Smooth muscle cell of the brain vasculature (primary cell): ENCODE measurements around the gene SUSD6.
"Not testable (repeated sequence)": the region's sequence is repeated elsewhere in the genome, so short reads cannot be mapped to it uniquely, and the experiment has no call there.

Experiments used
- DNase-seq: peaks from one replicate; pipeline ENCODE4 v3.0.0-alpha.2; 2012; ENCODE audit warnings: low read depth, low spot score

The SUSD6 gene

DNA sequence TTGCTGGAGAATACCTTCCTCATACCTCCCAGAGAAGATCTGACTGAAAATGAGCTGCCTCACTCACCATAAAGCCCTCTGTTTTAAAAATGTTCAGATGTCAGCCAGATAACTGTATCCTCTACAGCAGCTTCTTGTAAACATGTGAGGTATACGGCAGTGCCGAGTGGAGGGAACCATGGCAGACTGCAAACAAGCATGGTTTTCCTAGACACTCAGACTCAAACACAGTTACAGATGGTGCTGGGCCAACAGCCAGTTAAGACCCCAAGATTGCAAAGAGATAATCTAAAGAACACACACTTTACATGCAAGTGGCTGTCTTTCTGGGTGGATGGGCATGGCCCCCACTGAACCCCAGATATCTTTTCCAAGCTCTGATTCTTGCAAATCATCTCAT lies 20.1 kb upstream of the SUSD6 start:
- DNase-seq: no peak

DNA sequence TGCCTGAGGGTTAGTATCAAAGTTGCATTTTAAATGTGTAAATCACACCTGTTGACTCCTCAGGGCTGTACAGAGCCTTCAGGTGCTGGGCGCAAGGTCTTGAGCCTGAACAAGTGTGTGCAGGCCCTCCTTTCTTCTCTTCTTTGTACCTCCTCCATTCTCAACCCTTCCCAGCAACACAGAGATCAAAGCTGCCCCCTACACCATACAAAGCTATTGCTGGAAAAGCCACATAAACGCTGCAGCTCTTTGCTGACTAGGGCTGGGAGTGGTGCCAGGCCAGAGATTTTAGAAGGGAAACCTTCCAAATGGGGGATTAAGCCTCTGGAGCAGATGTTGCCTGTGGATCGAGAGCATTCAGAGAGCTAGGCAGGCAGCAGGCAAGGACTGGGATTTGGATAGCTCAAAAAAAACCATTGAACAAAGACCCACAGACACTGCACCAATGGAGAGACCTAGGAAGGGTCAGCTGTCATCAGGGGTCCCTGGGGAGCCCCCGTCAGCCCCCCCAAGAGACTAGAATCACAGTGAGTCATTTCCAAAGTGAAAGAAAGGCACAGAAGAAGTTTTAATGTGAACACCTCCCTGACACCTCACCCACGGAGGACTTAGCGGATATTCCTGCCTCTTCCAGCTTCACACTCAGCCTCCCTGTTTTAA lies 18.2 kb upstream of the SUSD6 start:
- no peak for DNase-seq

DNA sequence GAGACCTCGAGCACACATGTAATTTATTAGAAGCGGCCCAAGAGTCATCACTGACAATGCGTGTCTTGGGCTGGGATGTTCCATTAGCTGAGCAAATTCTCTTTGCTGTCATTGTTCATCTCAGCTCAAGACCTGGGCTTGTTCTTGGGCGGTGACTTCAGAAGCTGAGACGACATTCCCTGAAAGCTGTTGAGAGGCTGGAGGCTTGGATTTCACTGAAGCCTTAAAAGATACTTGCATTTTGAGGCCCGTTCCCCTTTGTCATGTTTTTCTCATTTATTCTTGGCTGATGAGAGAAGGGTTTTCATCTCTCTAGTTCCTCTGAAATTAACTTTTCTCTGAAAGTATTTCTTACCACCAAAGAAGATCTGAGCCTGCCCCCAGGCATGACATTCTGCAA lies 16.6 kb upstream of the SUSD6 start:
- DNase-seq: no peak

DNA sequence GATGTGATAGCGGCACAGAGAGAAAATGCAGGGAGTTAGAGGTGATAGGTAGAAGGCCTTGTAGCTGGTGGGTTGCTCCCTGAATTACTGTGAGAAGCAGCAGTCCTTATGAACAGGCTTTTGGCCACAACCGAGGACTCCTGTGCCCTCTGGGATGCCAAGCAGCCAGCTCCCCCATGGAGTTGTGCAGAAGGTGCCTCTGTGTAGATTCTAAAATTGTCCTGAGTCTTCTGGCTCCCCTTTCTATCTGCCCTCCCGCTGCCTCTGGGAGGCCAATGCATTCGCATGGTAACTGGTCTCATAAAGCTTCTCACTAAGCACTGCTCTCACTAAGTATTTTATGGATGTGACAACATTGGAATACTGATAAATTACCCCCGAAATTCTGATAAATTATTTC lies 16.1 kb upstream of the SUSD6 start:
- no peak for DNase-seq

DNA sequence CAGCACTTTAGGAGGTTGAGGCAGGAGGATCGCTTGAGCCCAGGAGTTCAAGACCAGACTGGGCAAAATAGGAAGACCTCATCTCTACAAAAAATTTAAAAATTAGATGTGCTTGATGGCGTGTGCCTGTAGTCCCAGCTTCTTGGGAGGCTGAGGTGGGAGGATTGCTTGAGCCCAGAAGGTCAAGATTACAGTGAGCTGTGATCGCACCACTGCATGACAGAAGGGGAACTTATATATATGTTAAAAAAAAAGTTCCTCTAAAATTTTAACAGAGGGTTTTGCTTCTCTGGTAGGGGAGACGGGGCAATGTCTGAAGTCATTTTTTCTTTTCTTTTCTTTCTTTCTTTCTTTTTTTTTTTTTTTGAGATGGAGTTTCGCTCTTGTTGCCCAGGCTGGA lies 12.0 kb upstream of the SUSD6 start:
- not testable (repeated sequence) for DNase-seq

DNA sequence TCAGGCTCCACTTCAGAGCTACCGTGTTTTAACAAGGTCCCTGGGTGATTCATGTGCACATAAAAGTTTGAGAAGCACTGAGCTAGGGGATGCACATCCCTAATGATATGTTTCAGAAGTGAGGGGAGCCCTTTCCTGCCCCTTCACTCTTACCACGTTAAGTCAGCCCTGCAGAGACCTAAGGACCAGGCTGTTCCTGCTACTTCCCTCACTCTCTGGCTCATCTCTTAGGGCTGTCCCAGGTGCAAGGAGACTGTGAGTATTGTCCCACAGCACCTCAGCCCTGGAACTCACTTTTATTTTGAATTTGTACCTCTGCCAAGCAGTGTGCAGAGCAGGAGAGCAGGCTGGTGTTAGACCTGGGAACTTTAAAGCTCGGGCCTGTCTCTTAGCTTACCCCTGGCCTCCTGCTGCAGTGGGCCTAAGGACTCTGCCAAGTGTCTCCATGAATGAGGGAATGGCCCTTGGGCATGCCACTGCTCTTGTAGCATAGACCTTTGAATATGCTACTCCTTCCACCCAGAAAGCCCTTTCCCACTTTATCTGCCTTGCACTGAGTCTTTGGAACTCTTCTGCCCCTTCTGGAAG lies 11.0 kb upstream of the SUSD6 start:
- no peak for DNase-seq

DNA sequence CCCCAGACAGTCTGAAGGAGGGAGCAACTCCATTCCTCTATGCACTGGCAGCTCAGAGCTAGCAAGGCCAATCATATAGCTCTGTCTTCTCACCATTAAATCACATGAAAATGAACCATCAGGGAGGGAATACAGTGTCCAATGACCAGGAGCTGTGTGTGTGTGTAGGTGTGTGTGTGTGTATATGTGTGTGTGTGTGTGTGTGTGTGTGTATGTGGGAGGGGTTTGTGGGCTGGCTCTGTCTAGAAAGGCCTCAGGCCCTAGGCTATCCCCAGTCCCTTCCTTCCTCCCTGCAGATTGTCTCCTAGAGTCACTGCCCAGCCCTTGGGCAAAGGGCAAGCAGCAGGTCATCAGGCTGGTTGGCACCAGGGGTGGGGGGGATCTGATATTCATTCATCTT lies 5.7 kb upstream of the SUSD6 start:
- no peak for DNase-seq

DNA sequence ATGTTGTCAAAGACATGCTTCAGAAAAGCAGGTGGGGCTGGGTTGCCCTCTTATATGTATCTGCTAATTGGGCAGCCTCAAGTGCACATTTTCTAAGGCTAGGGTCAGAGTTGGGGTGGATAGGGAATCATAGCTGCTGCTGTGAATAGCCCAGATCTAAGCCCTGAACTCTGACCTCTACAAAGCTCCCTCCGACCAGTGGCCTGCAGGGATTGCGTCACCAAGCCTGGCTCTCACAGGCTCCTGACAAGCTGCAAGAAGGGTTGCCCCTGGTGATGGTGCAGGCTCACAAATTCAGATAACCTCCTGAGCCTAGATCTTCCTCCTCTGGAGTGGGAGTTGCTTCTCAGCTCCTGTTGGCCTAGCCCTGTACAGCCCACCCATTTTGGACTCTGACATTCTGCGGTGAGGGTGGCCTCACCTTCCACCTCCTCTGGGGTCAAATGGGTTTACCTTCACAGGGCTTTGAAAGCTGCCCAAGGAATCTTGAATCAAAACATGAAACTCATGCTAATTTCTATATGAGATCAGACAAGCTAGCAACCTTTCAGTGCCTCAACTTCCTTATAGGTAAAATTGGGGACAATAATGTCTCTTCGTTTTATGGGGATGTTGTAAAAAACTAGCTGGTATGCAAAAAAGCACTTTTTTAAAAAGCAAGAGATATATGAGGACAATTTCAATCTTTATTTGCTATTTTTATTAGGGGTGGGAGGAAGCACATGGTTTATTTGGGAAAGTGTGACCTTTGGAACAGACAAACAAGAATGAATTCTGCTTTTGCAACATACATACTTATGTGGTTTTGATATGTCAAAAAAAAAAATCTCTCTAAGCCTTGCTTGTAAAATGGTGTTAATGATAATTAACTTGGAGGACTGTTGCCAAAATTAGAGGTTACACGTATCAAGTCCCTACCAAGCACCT lies 4.9 kb upstream of the SUSD6 start:
- no peak for DNase-seq

DNA sequence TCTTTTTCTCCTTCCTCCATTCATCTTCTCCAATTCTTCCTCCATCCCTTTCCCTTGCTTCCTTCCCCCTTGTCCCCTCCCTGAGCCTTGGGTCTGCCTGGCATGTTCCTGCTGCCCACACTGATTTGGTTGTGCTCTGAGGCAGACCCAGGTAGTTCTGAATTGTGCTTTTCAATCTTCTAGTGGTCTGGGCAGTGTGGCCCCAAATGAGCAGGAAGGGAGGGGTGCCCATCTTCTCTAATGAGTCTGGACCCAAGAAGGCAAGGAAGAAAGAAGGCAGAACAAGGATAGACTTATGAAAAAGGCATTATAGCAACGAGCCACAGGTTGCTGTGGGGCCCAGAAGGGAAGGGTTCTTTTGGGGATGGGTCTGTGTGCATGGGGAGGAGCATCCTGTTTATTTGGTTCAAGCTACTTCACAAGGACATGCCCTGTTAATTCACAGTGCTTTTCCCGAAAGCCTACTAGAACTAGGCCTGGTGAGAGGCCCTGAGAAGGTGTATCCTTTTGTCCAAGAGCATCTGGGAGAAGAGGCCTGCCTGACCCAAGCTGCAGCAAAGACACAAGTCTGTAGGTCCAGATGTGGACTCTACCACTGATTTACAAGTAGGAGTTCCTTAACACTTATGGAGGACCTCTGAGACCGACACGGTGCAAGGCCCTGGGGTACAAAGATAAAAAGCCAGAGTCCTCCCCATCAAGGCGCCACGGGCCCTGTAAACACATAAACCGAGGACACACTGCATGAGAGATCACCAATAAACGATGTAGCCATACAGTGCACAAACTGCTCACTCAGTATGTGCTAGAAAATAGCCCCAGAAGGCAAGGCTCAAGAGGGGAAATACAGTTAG lies 1.1 kb upstream of the SUSD6 start:
- DNase-seq: no peak

DNA sequence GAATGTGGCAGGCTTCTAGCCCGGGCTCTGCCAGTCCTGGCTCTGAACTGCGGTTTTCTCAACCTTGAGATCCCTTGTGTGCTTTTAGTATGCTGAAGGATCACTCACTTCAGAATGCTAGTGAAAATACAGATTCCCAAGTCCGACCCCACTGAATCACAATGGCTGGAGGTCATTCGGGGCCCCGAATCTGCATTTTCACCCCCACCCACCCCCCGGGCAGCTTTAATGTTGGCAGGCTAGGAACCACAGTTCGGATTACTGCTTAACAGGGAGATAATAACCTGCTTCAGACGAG lies 573 bp upstream of the SUSD6 start:
- no peak for DNase-seq

DNA sequence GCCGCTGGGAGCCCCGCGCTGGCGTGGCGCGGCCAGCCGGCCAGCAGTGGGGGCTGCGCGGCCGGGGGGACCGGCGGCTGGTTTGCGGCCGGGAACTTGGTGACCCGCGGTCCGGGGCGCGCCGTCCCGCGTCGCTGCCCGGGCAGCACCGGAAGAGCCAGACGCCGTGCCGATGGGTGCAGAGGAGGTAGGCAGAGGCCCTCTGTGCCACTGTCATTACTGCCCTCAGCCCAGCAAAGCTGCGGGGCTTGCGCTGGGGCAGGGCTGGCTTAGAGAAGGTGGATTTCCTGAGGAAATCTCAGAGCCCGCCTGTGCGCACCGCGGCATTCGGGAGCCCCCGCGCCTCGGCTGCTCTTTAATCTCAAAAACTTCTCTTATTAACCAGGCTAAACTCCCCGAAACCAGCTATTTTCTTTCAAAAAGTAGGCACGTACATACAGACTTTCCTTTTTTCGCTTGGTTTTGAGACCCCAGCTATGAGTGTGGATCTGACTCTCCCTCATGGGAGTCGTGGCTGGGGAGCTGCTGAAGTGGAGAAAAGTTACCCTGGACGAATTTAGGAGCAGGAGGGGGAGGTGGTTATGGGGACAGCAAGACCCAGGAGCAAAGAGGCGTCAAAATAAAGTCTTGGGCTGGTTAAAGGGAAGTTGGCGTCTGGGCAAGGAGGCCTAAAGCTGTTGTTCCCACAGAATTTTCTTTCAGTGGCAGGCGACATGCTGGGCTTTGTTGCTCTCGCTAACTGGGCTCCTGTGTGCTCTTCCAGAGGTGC lies 802 bp downstream of the SUSD6 start:
- DNase-seq: no peak

DNA sequence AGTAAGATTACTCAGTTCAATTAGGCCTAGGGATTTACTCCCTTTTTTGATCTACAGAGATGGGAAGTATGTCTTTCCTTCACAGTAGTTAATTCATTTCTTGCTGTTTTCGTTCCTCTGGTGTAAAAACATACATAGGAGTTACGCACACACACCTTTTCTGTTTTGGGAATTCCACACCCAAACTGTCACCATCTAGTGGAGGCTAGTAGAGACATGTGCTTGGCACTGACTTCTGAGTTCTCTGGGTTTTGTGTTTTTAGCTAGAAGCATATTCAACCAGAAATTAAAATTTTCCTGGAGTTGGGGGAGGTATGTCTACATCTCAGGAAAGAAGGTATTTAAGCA lies 1.4 kb downstream of the SUSD6 start:
- DNase-seq: no peak

DNA sequence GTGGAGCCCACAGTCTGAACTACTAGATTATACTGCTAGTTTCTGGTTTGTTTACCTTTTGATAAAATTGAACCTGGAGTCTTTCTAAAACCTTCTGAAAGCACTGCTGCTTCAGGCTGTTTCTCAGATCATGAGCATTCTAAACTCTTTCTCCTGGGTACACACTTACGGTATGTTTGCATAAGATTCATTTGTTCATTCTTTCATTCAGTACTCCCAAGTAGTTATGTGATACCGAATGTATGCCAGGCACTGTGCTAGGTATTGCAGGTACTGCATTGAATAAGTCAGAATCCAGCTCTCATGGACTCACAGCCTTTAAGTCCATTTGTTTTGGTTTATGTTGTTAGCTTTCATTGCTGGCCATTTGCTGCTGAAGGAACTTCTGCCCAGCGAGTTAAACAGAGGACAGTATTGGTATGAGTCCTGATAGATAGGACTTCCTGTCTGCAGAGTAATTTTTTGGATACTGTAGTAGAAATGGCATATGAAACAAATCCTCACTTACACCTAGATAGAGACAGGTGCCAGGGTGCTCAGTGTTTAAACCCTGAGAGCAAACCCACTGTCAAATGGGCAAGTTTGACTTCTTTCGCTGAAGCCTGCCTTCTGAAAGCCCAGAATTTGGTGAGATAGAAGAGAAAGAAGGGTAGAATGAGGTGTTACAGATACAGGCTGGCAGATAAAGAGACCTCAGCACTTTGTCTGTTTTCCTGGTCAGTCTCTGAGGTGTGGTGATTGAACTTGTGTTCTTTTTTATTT lies 2.1 kb downstream of the SUSD6 start:
- no peak for DNase-seq

DNA sequence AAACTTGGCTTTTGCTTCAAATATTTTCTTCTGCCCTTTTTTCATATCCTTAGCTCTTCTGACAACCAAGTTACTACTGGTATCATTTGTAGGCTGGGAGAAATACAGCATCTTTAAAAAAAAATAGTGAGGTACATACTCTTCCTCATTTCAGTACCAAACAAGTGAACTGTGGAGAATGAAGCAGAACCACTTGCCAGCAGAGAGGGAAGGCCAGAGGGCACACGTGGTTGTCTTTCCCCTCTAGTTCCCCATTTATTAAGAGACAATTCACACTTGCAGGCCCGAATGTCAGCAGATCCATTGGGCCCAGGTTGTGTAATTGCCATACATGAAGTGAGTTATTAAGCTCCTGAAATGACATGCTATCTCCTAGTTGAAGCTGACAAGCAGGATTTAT lies 3.2 kb downstream of the SUSD6 start:
- no peak for DNase-seq

DNA sequence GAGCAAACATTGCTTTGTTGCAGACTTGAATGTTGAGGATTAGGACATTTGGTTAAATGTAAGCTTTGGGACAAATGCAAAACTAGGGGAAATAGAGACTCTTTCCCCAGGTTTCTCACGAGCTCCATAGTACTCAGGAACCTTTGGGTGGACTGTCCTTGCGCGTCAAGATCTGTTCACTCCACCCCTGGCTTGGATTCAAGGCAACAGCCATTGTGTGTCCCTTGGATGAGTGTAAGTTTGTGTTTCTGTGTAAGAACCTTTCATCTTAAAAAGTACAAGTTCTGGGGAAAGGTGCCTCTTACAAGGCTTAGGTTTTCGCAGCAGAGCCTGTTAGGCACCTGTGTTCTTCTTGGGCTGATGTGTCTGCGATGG lies 3.7 kb downstream of the SUSD6 start:
- no peak for DNase-seq

DNA sequence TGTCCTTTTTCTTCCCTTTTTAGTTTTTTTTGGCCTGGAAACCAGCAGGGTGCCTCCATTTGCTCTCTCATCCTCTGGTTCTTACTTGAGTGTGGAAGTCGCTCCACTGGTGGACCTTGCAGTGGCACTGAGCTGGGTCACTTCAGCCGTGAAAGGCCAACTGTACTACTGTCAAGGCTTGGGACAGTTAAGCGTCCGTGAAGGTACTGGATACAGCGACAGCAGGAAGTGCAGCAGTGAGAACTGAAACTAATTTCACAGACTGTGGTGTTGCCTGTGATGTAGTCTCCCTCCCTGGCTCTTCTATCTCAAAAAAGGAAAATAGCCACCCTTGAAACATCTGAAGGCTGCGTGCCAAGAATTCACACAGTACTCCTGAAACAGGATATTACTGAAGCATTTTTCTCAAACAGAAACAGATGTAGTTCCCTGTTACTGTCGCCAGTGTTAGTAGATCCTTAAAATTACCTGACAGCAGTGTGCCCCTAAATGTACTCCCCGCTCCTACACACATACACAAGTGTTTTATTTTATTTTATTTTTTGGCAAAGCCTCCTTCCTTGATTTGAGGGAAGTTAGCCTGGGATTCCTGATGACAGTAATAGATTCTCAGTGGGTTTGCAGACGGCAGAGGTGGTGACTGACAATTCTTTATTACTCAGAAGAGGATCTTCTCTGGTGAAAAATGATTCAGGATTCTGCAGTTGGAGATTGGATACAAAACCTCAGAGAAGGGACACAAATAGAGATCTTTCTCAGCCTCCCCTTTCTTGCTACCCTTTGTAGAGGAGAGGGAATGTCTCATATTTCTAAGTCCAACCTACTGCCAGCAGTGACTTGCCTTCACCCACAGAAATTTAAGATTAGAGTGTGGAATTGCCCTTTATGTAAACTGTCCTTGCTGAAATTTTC lies 4.4 kb downstream of the SUSD6 start:
- DNase-seq: peak; percentile 63

DNA sequence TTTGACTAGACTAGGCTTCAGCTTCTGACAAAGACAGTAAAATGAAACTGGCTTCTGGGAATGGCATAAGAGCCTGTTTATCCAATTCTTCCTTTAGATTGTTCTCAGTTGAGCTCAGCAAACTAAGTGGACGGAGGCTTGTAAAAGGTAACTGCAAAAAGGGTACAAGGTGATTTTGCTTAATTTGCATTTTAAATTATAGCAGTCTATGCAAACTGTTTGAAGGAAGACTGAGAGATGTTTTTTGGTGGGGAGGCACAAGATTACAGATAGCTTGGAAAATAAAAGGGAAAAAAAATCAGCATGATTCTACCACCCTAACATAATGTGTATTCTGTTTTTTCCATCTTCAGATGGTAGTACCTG lies 5.0 kb downstream of the SUSD6 start:
- no peak for DNase-seq

DNA sequence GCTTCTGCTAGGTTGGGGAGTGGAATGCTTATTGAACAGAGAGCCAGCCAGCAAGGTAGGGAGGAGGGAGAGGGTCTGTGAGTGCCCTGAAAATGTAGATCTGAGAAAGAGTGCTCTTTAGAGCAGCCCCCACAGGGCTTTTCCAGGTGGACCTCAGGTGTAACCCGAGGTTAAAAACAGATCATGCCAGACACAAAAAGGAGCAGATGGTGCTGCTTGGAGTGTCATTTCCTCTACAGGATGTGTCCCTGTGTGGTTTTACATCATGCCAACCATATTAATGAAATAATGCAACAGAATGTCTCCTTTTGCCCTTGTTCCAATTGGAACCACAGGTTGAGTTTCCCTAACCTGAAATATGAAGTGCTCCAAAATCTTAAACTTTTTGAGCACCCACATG lies 6.4 kb downstream of the SUSD6 start:
- no peak for DNase-seq

DNA sequence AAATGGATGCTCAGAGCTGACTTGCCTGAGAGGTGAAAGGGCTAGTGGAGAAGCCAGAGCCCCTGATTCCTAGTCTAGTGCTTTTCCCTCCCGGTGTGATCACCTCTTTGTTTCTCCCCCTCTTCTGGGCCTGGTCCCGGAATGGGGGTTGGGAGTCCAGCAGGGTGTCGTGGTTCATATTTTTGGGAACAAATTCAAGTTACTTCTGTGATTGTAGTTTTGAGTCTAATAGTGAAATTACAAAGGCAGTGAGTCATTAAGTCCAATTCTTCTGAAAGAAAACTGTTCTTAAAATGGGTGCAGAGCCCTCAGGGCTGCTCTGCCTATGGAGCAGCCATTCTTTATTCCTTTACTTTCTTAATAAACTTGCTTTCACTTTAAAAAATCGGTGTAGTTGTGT lies 7.6 kb downstream of the SUSD6 start:
- no peak for DNase-seq

DNA sequence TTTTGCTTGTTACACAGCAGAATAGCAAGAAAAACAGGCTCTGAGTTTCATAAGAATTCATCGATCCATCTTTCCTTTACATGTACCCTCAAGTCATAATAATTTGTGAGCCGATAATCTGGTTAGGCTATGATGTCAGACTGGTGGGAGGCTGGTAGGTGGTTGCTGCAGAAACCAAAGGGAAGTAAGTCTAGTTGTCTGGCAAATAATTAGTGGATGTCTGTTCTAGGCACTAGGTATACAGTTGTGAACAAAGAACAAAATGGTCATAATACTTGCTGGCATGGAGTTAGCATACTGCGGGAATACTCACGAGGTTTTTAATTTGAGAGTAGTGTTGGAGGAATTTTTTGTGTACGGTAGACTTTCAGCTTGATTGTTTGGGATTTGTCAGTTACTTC lies 8.8 kb downstream of the SUSD6 start:
- no peak for DNase-seq
